Measurements from ENCODE around the gene APBA2.
"Not testable (repeated sequence)": the region's sequence is repeated elsewhere in the genome, so short reads cannot be mapped to it uniquely, and the experiment has no call there.

The APBA2 gene

GRCh38 chr15:28885630-28886430 lies at the start of gene APBA2:
Gene APBA2, plus strand, starts transcription at chr15:28885974. Its CDS starts 167,911 bp downstream, at chr15:29053885.
- peak; percentile 45 for DNase-seq

GRCh38 chr15:28840285-28840684 lies 45.5 kb upstream of the APBA2 start:
- DNase-seq: not testable (repeated sequence)

- not testable (repeated sequence) for DNase-seq
Measured at GRCh38 chr15:28842210-28842609, 43.6 kb upstream of the APBA2 start.

- not testable (repeated sequence) for DNase-seq
Measured at GRCh38 chr15:28843520-28843919, 42.3 kb upstream of the APBA2 start.

- DNase-seq: not testable (repeated sequence)
Measured at GRCh38 chr15:28844147-28844546, 41.6 kb upstream of the APBA2 start.

GRCh38 chr15:28847247-28847646 lies 38.5 kb upstream of the APBA2 start:
- DNase-seq: peak; percentile 3

GRCh38 chr15:28847959-28848358 lies 37.8 kb upstream of the APBA2 start:
- DNase-seq: not testable (repeated sequence)

- not testable (repeated sequence) for DNase-seq
Measured at GRCh38 chr15:28848521-28848920, 37.3 kb upstream of the APBA2 start, which contains the start of gene GOLGA6L7. Gene GOLGA6L7, minus strand, starts transcription at chr15:28848644. Its CDS starts 95 bp downstream, at chr15:28848549.

- not testable (repeated sequence) for DNase-seq
Measured at GRCh38 chr15:28849271-28849670, 36.5 kb upstream of the APBA2 start.

- not testable (repeated sequence) for DNase-seq
Measured at GRCh38 chr15:28849766-28850165, 36.0 kb upstream of the APBA2 start.

GRCh38 chr15:28853654-28854053 lies 32.1 kb upstream of the APBA2 start:
- DNase-seq: not testable (repeated sequence)

GRCh38 chr15:28854578-28854977 lies 31.2 kb upstream of the APBA2 start:
- DNase-seq: not testable (repeated sequence)

GRCh38 chr15:28861031-28861534 lies 24.7 kb upstream of the APBA2 start:
- DNase-seq: no peak

- DNase-seq: not testable (repeated sequence)
Measured at GRCh38 chr15:28861589-28862293, 24.0 kb upstream of the APBA2 start.

- no peak for DNase-seq
Measured at GRCh38 chr15:28868744-28869345, 16.9 kb upstream of the APBA2 start.

GRCh38 chr15:28871168-28871567 lies 14.6 kb upstream of the APBA2 start:
- DNase-seq: no peak

GRCh38 chr15:28873006-28873405 lies 12.8 kb upstream of the APBA2 start:
- DNase-seq: no peak

GRCh38 chr15:28873585-28874190 lies 12.1 kb upstream of the APBA2 start:
- DNase-seq: peak; percentile 38

- no peak for DNase-seq
Measured at GRCh38 chr15:28875461-28876000, 10.2 kb upstream of the APBA2 start.

GRCh38 chr15:28876131-28876844 lies 9.5 kb upstream of the APBA2 start:
- no peak for DNase-seq

GRCh38 chr15:28876845-28877185 lies 9.0 kb upstream of the APBA2 start:
- no peak for DNase-seq

GRCh38 chr15:28878209-28878608 lies 7.6 kb upstream of the APBA2 start:
- no peak for DNase-seq

Data from CD4-positive, alpha-beta T cell treated with Interleukin-21 for 1 hour (primary cell).